Adrenal gland (tissue), 19 donors: ENCODE results near the gene ADCY4. TPM values are rescaled to one million over a fixed set of nuclear protein-coding genes. Genes with fewer than 3 reads are reported as not detected.
A peak's percentile ranks its signal among the peaks of the same experiment; 100 is the strongest.

ENCODE experiments used
- DNase-seq, 7 donors: peaks; one replicate each; pipeline ENCODE4 v3.0.0-alpha.2; 2019 to 2020
- H3K27ac ChIP-seq, 5 donors: fragments of 200-600 bp; sonication (generic) in 4 of 5; 1 replicate in 3 of 5; 2 replicates in 2 of 5; pipeline versions ENCODE4 v1.5.1 to v1.8.0; 2016 to 2020; ENCODE audit warnings: mild to moderate bottlenecking in 1 of 5
- H3K27me3 ChIP-seq: fragments of 200-600 bp; 2 replicates; pipeline ENCODE4 v1.8.0; 2021
- H3K36me3 ChIP-seq, 2 donors: fragments of 200-600 bp; replicated peaks in 1 of 2; 1 replicate in 1 of 2; 2 replicates in 1 of 2; pipeline versions ENCODE4 v1.5.1 to v1.8.0; 2018 to 2022
- H3K4me1 ChIP-seq, 2 donors: fragments of 200-600 bp; replicated peaks in 1 of 2; 1 replicate in 1 of 2; 2 replicates in 1 of 2; pipeline versions ENCODE4 v1.5.1 to v1.8.0; 2018 to 2021
- H3K4me3 ChIP-seq, 4 donors: fragments of 200-600 bp; sonication (generic) in 3 of 4; one replicate each; pipeline ENCODE4 v1.5.1; 2016 to 2018
- H3K9me3 ChIP-seq, 3 donors: fragments of 200-600 bp; sonication (generic) in 1 of 3; replicated peaks in 1 of 3; 1 replicate in 2 of 3; 2 replicates in 1 of 3; pipeline versions ENCODE4 v1.5.1 to v1.8.0; 2016 to 2021
- CTCF ChIP-seq, 6 experiments: fragments of 450-650 bp in 4 of 6; fragments of 200-600 bp in 2 of 6; sonication (generic) in 1 of 6; IDR thresholded peaks; 1 replicate in 5 of 6; 2 replicates in 1 of 6; pipeline versions ENCODE4 v1.5.1 to v1.8.0; 2016 to 2021; ENCODE audit warnings: antibody characterized with exemption in 6 of 6, mild to moderate bottlenecking in 2 of 6, moderate library complexity in 1 of 6
- POLR2A ChIP-seq, 2 donors: fragments of 450-650 bp; IDR thresholded peaks; one replicate each; pipeline ENCODE4 v1.6.1; 2017; ENCODE audit warnings: antibody characterized with exemption in 2 of 2, mild to moderate bottlenecking in 2 of 2, moderate library complexity in 1 of 2
- WGBS, 4 donors: extraction: QIAGEN DNeasy Blood & Tissue Kit in 2 of 4; methylation state at CpG; one replicate each; pipeline versions ENCODE4 v1.1.5 to v1.1.7; 2013 to 2017; 5-methylcytosine and 5-hydroxymethylcytosine counted together
- intact Hi-C, 2 donors: fragments of 100-400 bp; cut with DNase I; formaldehyde crosslinking; loops; one replicate each; pipeline versions ENCODE4 v1.14.1 to v1.15.0; 2022 to 2023
- long read RNA-seq, 10 donors: library from polyadenylated mRNA in 3 of 10; unstranded in 2 of 10; stranded (forward) in 1 of 10; transcript quantifications; one replicate each; pipeline ENCODE4 v2.0.0 and lab custom pipeline, GENCODE V29; 2021 to 2026
- polyA plus RNA-seq, 3 donors: library from polyadenylated mRNA; stranded (reverse); fragments of 200-250 nt in 2 of 3; fragments of 350-450 nt in 1 of 3; fragmentation: Illumina TruSeq in 1 of 3; extraction: RNeasy Lipid Tissue Mini Kit (QIAGEN cat#74804) in 1 of 3; gene quantifications; one replicate each; pipeline ENCODE4 v1.2.3, GENCODE V29; 2013 to 2014
- total RNA-seq, 9 donors: library from RNA; depleted of rRNA in 4 of 9; stranded (reverse); fragments of >200 nt in 4 of 9; fragments of 120-200 nt in 1 of 9; fragmentation: NEBNext Ultra II Directional in 1 of 9; extraction: Animal tissue kit (Norgen Biotek cat#: 25700) in 1 of 9; gene quantifications; one replicate each; pipeline versions ENCODE4 v1.1.0 to v1.2.4, GENCODE V29; 2013 to 2023
- donor health status: healthy with polysubstance abuse.
- donor health status: Bipolar disorder and iron deficiency.
- donor health status: DM: yes; HTN: yes; CAD: no.
- donor health status: DM: no; HTN: no; CAD: no.
- donor health status: DM: no; HTN: no; CAD: no.
- donor health status: DM: yes; HTN: yes; CAD: no.

ADCY4 gene
- total RNA-seq = 10 to 100 TPM in 5 of 9 donors, 1 to 10 TPM in 4; 3.9 to 34.0 (median 12.5) TPM
- 10 to 100 TPM in 2 of 3 donors, 1 to 10 TPM in 1; 4.5 to 70.1 (median 45.8) TPM for polyA plus RNA-seq
- long read RNA-seq, donor 1 = 0 reads
- long read RNA-seq, donor 2, partial matches to known transcripts = 0 of 1 reads
- long read RNA-seq, donor 2, other reads (novel, unspliced or antisense) = 0 of 1 reads
- long read RNA-seq, donor 3 = 0 reads
- long read RNA-seq, donor 4, partial matches to known transcripts = 2 of 3 reads
- long read RNA-seq, donor 4, other reads (novel, unspliced or antisense) = 1 of 3 reads
- long read RNA-seq, donor 5, transcript ADCY4-202 (25 exons, 3,353 nt) = major isoform, 6 of 26 reads
- long read RNA-seq, donor 5, partial matches to known transcripts = 2 of 26 reads
- long read RNA-seq, donor 5, other reads (novel, unspliced or antisense) = 16 of 26 reads
- long read RNA-seq, donor 6 = 0 reads
- long read RNA-seq, donor 7, partial matches to known transcripts = 0 of 1 reads
- long read RNA-seq, donor 7, other reads (novel, unspliced or antisense) = 0 of 1 reads
- long read RNA-seq, donor 8, partial matches to known transcripts = 0 of 3 reads
- long read RNA-seq, donor 8, other reads (novel, unspliced or antisense) = 0 of 3 reads
- long read RNA-seq, donor 9, partial matches to known transcripts = 0 of 1 reads
- long read RNA-seq, donor 9, other reads (novel, unspliced or antisense) = 0 of 1 reads
- long read RNA-seq, donor 10, partial matches to known transcripts = 0 of 1 reads
- long read RNA-seq, donor 10, other reads (novel, unspliced or antisense) = 0 of 1 reads

- H3K9me3 ChIP-seq = no peaks in the 10 kb centered on the region
- peaks cover 11% of the 10 kb centered on the region for H3K27me3 ChIP-seq
- WGBS, 4 donors = 15 to 29% (median 20%) methylated on average over 13 to 65 of the region's 65 CpGs
- peaks cover 0 to 24% of the 10 kb centered on the region in 2 donors for H3K4me1 ChIP-seq
- peak within 1 kb of the TSS in 3 of 5 donors; percentile 14 to 51 (median 32) for H3K27ac ChIP-seq
- intact Hi-C loops = loop anchor here in 1 of 2 donors (5.0 kb wide), 1 partner anchor 98 kb away; no protein-coding TSS in a partner anchor
- H3K4me3 ChIP-seq = peak within 1 kb of the TSS in 2 of 4 donors; percentile 4 to 31
- DNase-seq = peak in 1 of 7 donors; percentile 32
- no peaks in the 10 kb centered on the region for H3K36me3 ChIP-seq
- TF ChIP-seq POLR2A (IDR thresholded peaks at IDR 0.05) (peak in 1 of 2 donors; percentile 38), CTCF (IDR thresholded peaks at IDR 0.05) (no peak)
Measured at GRCh38 chr14:24334431-24335291, at the start of gene ADCY4. ADCY4 (minus strand) TSS chr14:24335071; CDS start chr14:24334652, 419 bp downstream.

GRCh38 chr14:24384169-24384568 is 49.3 kb upstream of the ADCY4 start:
- H3K27me3 ChIP-seq = no peaks in the 10 kb centered on the region
- H3K36me3 ChIP-seq = no peaks in the 10 kb centered on the region
- no peak overlapping the region for H3K4me3 ChIP-seq
- TF ChIP-seq POLR2A (IDR thresholded peaks at IDR 0.05) (no peak), CTCF (IDR thresholded peaks at IDR 0.05) (no peak)
- intact Hi-C loops = no loop called here
- no peak overlapping the region for H3K27ac ChIP-seq
- 82 to 88% (median 85%) methylated on average over 4 of the region's 4 CpGs for WGBS, 4 donors
- H3K9me3 ChIP-seq = no peaks in the 10 kb centered on the region
- H3K4me1 ChIP-seq = peaks cover 0 to 6% of the 10 kb centered on the region in 2 donors
- DNase-seq = no peak

- H3K36me3 ChIP-seq = no peaks in the 10 kb centered on the region
- H3K4me1 ChIP-seq = no peaks in the 10 kb centered on the region
- TF ChIP-seq POLR2A (IDR thresholded peaks at IDR 0.05) (no peak), CTCF (IDR thresholded peaks at IDR 0.05) (no peak)
- no peaks in the 10 kb centered on the region for H3K27me3 ChIP-seq
- 57 to 83% (median 64%) methylated on average over 4 of the region's 4 CpGs for WGBS, 4 donors
- peak in 1 of 7 donors; percentile 63 for DNase-seq
- peak overlapping the region in 2 of 5 donors; percentile 22 to 29 for H3K27ac ChIP-seq
- intact Hi-C loops = no loop called here
- no peaks in the 10 kb centered on the region for H3K9me3 ChIP-seq
- no peak overlapping the region for H3K4me3 ChIP-seq
Measured at GRCh38 chr14:24382064-24382371, 47.1 kb upstream of the ADCY4 start.
